Skin of body (tissue), 2 donors: ENCODE results near the gene ASAP3. TPM values are rescaled to one million over a fixed set of nuclear protein-coding genes. Genes with fewer than 3 reads are reported as not detected.

Source experiments
- DNase-seq: peaks from one replicate; lab custom pipeline; 2025; lab: John Stamatoyannopoulos, UW
- total RNA-seq: library from RNA; depleted of rRNA; stranded (reverse); fragments of >200 nt; gene quantifications from one replicate; pipeline ENCODE4 v1.2.3, GENCODE V29; 2014

The ASAP3 gene
- total RNA-seq, 1 donor from 2014 or later = 46.0 TPM

- no peak for DNase-seq
Observed at GRCh38 chr1:23478896-23479665, 4.9 kb downstream of the ASAP3 start.

GRCh38 chr1:23477359-23478144 is 6.4 kb downstream of the ASAP3 start:
- no peak for DNase-seq

- DNase-seq = no peak
Observed at GRCh38 chr1:23475641-23476040, 8.3 kb downstream of the ASAP3 start.

GRCh38 chr1:23475134-23475628 is 8.8 kb downstream of the ASAP3 start:
- DNase-seq = no peak

- no peak for DNase-seq
Observed at GRCh38 chr1:23473037-23473800, 10.8 kb downstream of the ASAP3 start.

GRCh38 chr1:23472351-23473036 is 11.5 kb downstream of the ASAP3 start:
- DNase-seq = no peak

GRCh38 chr1:23471473-23472075 is 12.4 kb downstream of the ASAP3 start:
- DNase-seq = no peak

- peak; percentile 63 for DNase-seq
Observed at GRCh38 chr1:23470282-23471070, 13.5 kb downstream of the ASAP3 start.

- DNase-seq = no peak
Observed at GRCh38 chr1:23469372-23469982, 14.5 kb downstream of the ASAP3 start.

GRCh38 chr1:23466423-23466989 is 17.5 kb downstream of the ASAP3 start:
- DNase-seq = no peak

- DNase-seq = no peak
Observed at GRCh38 chr1:23463286-23463685, 20.7 kb downstream of the ASAP3 start.

- no peak for DNase-seq
Observed at GRCh38 chr1:23462766-23463165, 21.2 kb downstream of the ASAP3 start.

GRCh38 chr1:23461050-23461449 is 22.9 kb downstream of the ASAP3 start:
- no peak for DNase-seq

- no peak for DNase-seq
Observed at GRCh38 chr1:23460519-23460918, 23.5 kb downstream of the ASAP3 start.

GRCh38 chr1:23459338-23459757 is 24.6 kb downstream of the ASAP3 start:
- DNase-seq = no peak

GRCh38 chr1:23456226-23456625 is 27.8 kb downstream of the ASAP3 start:
- no peak for DNase-seq

GRCh38 chr1:23453455-23454000 is 30.5 kb downstream of the ASAP3 start:
- no peak for DNase-seq

- no peak for DNase-seq
Observed at GRCh38 chr1:23452011-23452411, 32.0 kb downstream of the ASAP3 start.

GRCh38 chr1:23451441-23451840 is 32.5 kb downstream of the ASAP3 start:
- no peak for DNase-seq
